Cardiac muscle cell (in vitro differentiated cells and primary cell): ENCODE data around the gene AP4B1. TPM values are rescaled to one million over a fixed set of nuclear protein-coding genes. Genes with fewer than 3 reads are reported as not detected.
A peak's percentile ranks its signal among the peaks of the same experiment; 100 is the strongest.
"Not testable (repeated sequence)": the region's sequence is repeated elsewhere in the genome, so short reads cannot be mapped to it uniquely, and the experiment has no call there.

Source experiments
- DNase-seq, 2 donors: peaks; one replicate each; pipeline versions ENCODE4 v3.0.0 to v3.0.0-alpha.2; 2010 to 2017; ENCODE audit warnings: low read depth in 1 of 2, low spot score in 1 of 2
- H3K27ac ChIP-seq: fragments of 200-600 bp; sonication (generic); 2 replicates; pipeline ENCODE4 v1.5.1; 2016
- H3K27me3 ChIP-seq: fragments of 200-600 bp; sonication (generic); 2 replicates; pipeline ENCODE4 v1.6.0; 2016; ENCODE audit warnings: control low read depth
- H3K36me3 ChIP-seq: fragments of 200-600 bp; sonication (generic); 2 replicates; pipeline ENCODE4 v1.5.1; 2016; ENCODE audit warnings: control low read depth
- H3K4me1 ChIP-seq: fragments of 200-600 bp; sonication (generic); 2 replicates; pipeline ENCODE4 v1.8.1; 2017; ENCODE audit warnings: low read depth, mild to moderate bottlenecking, mixed run types
- H3K4me3 ChIP-seq: fragments of 200-600 bp; sonication (generic); 2 replicates; pipeline ENCODE4 v1.5.1; 2016; ENCODE audit warnings: mild to moderate bottlenecking
- H3K9me3 ChIP-seq: fragments of 200-600 bp; sonication (generic); 2 replicates; pipeline ENCODE4 v1.5.1; 2017; ENCODE audit warnings: low read depth, mild to moderate bottlenecking, control low read depth
- CTCF ChIP-seq: IDR thresholded peaks from 2 replicates; pipeline ENCODE4 v1.5.1; 2012; ENCODE audit warnings: low read depth, mild to moderate bottlenecking, low read length
- polyA plus RNA-seq: library from polyadenylated mRNA; unstranded; fragments of >200 nt; fragmentation: Nextera tagmentation; extraction: Ambion mirVana; gene quantifications from 2 replicates; pipeline ENCODE4 v1.2.1, GENCODE V29; 2016
- total RNA-seq: library from RNA; depleted of rRNA; stranded (reverse); fragments of >200 nt; gene quantifications from 2 replicates; pipeline ENCODE4 v1.2.3, GENCODE V29; 2016

The AP4B1 gene
- total and polyA plus RNA-seq, 2 experiments from 2014 or later, result 18.3 to 18.8 TPM

- no peaks in the 10 kb centered on the region for H3K36me3 ChIP-seq
- no peak overlapping the region for H3K27ac ChIP-seq
- H3K27me3 ChIP-seq, result no peaks in the 10 kb centered on the region
These were observed 48.8 kb downstream of the AP4B1 start for GRCh38 chr1:113855630-113856400.

GRCh38 chr1:113854234-113854633, 50.4 kb downstream of the AP4B1 start:
- no peak for DNase-seq
- H3K27ac ChIP-seq, result no peak overlapping the region
- H3K4me3 ChIP-seq, result no peak overlapping the region
- H3K9me3 ChIP-seq, result no peaks in the 10 kb centered on the region
- H3K27me3 ChIP-seq, result no peaks in the 10 kb centered on the region
- H3K36me3 ChIP-seq, result no peaks in the 10 kb centered on the region
- TF ChIP-seq CTCF, result no peak
- H3K4me1 ChIP-seq, result no peaks in the 10 kb centered on the region

More at GRCh38 chr1:113855630-113856400, 48.8 kb downstream of the AP4B1 start:
- Histone ChIP-seq H3K4me3 (no peak overlapping the region), H3K9me3 (no peaks in the 10 kb centered on the region), H3K4me1 (no peaks in the 10 kb centered on the region)
- peak in 1 of 2 donors; percentile 35 for DNase-seq
- no peak for TF ChIP-seq CTCF

- H3K9me3 ChIP-seq, H3K27ac ChIP-seq, DNase-seq, H3K4me3 ChIP-seq, H3K36me3 ChIP-seq, H3K27me3 ChIP-seq, H3K4me1 ChIP-seq: not testable (repeated sequence)
These were observed 51.9 kb downstream of the AP4B1 start for GRCh38 chr1:113852694-113853093.

- Histone ChIP-seq H3K36me3 (no peaks in the 10 kb centered on the region), H3K27me3 (no peaks in the 10 kb centered on the region), H3K4me1 (no peaks in the 10 kb centered on the region), H3K4me3 (no peak overlapping the region), H3K9me3 (no peaks in the 10 kb centered on the region), H3K27ac (no peak overlapping the region)
- no peak for TF ChIP-seq CTCF
- DNase-seq, result no peak
These were observed 54.3 kb downstream of the AP4B1 start for GRCh38 chr1:113850127-113850796.

GRCh38 chr1:113849072-113849471, 55.5 kb downstream of the AP4B1 start:
- Histone ChIP-seq H3K27me3 (no peaks in the 10 kb centered on the region), H3K9me3 (no peaks in the 10 kb centered on the region), H3K4me1 (no peaks in the 10 kb centered on the region), H3K27ac (no peak overlapping the region), H3K36me3 (no peaks in the 10 kb centered on the region), H3K4me3 (no peak overlapping the region)
- TF ChIP-seq CTCF, result no peak
- DNase-seq, result peak in 1 of 2 donors; percentile 54

GRCh38 chr1:113846391-113847035, 58.1 kb downstream of the AP4B1 start:
- Histone ChIP-seq H3K4me1 (no peaks in the 10 kb centered on the region), H3K9me3 (no peaks in the 10 kb centered on the region), H3K27ac (no peak overlapping the region), H3K27me3 (no peaks in the 10 kb centered on the region), H3K36me3 (no peaks in the 10 kb centered on the region), H3K4me3 (no peak overlapping the region)
- no peak for DNase-seq
- no peak for TF ChIP-seq CTCF
